Activated B cell treated with CpG ODN at 0.5 μM for 24 hours (primary cell): Measurements from ENCODE around the gene COA1. TPM values are rescaled to one million over a fixed set of nuclear protein-coding genes. Genes with fewer than 3 reads are reported as not detected.
"Not testable (repeated sequence)": the region's sequence is repeated elsewhere in the genome, so short reads cannot be mapped to it uniquely, and the experiment has no call there.

Experiments
- ATAC-seq: fragments of 200-7000 bp; cut with Tn5 transposase; one replicate; pipeline ENCODE4 v1.10.0; 2021; ENCODE audit warnings: low read depth, mild to moderate bottlenecking, moderate library complexity
- CTCF ChIA-PET: fragments of 350-600 bp; sonication (Branson Sonifier 250); formaldehyde crosslinking; loops from one replicate; lab custom pipeline; 2021; ENCODE audit warnings: antibody characterized with exemption; lab: Charles Lee
- POLR2A ChIA-PET: fragments of 350-600 bp; sonication (Branson Sonifier 250); formaldehyde crosslinking; loops from one replicate; lab custom pipeline; 2021; ENCODE audit warnings: antibody characterized with exemption; lab: Charles Lee
- DNase-seq: peaks from one replicate; pipeline ENCODE4 v3.0.0; 2022
- H3K27ac Mint-ChIP-seq: one replicate; pipeline ENCODE4 v1.8.0; 2020; ENCODE audit warnings: mixed read lengths
- H3K27me3 Mint-ChIP-seq: one replicate; pipeline ENCODE4 v1.8.0; 2021; ENCODE audit warnings: mixed read lengths
- H3K36me3 Mint-ChIP-seq: one replicate; pipeline ENCODE4 v1.8.0; 2021; ENCODE audit warnings: low read depth, mixed read lengths
- H3K4me1 Mint-ChIP-seq: one replicate; pipeline ENCODE4 v1.8.0; 2021; ENCODE audit warnings: mixed read lengths
- H3K4me3 Mint-ChIP-seq: one replicate; pipeline ENCODE4 v1.8.0; 2020; ENCODE audit warnings: mild to moderate bottlenecking, mixed read lengths
- H3K9me3 Mint-ChIP-seq: one replicate; pipeline ENCODE4 v1.8.0; 2020; ENCODE audit warnings: mixed read lengths
- CTCF ChIP-seq: fragments of 200-600 bp; IDR thresholded peaks from one replicate; pipeline ENCODE4 v1.8.0; 2022; ENCODE audit warnings: antibody characterized with exemption, mild to moderate bottlenecking
- intact Hi-C: fragments of 100-400 bp; cut with micrococcal nuclease; formaldehyde crosslinking; loops from one replicate; pipeline ENCODE4 v1.15.1; 2024
- total RNA-seq: library from RNA; stranded (reverse); gene quantifications from 2 replicates; pipeline ENCODE4 v1.2.3, GENCODE V29; 2022

Gene COA1
- 49.2 and 56.9 TPM in 2 replicates for total RNA-seq

- ATAC-seq (peak; percentile 92), DNase-seq (peak; percentile 75)
- Mint-ChIP-seq H3K27me3 (no peaks in the 10 kb centered on the region), H3K4me1 (peaks cover 40% of the 10 kb centered on the region), H3K4me3 (peak within 1 kb of the TSS; percentile 95), H3K27ac (peak within 1 kb of the TSS; percentile 88), H3K36me3 (peaks cover 5% of the 10 kb centered on the region), H3K9me3 (no peaks in the 10 kb centered on the region)
- ChIA-PET POLR2A (interaction anchor here (0.7 to 2.3 kb wide), 14 partner anchors 29 to 1846 kb away, joined by 3 to 23 read pairs (median 4); partner anchors contain the start of genes BLVRA, MRPS24 and STK17A), CTCF (interaction anchor here (0.6 to 4.2 kb wide), 6 partner anchors 9 to 147 kb away, joined by 3 to 37 read pairs (median 4); partner anchors contain the start of gene STK17A)
- intact Hi-C loops, result loop anchor here (1.0 to 2.0 kb wide), 6 partner anchors 29 to 797 kb away; partner anchors contain the start of genes BLVRA, MRPL32, PSMA2 and STK17A
- TF ChIP-seq CTCF, result no peak
Measured at GRCh38 chr7:43729214-43729923, at the start of gene COA1. Gene COA1, minus strand, starts transcription at chr7:43729523. Its CDS starts 80,909 bp downstream, at chr7:43648614.

- ATAC-seq, H3K4me1 Mint-ChIP-seq, POLR2A ChIA-PET, intact Hi-C loops, H3K36me3 Mint-ChIP-seq, DNase-seq, H3K4me3 Mint-ChIP-seq, CTCF ChIA-PET, H3K27ac Mint-ChIP-seq, H3K9me3 Mint-ChIP-seq, H3K27me3 Mint-ChIP-seq: not testable (repeated sequence)
Measured at GRCh38 chr7:43778293-43779044, 49.1 kb upstream of the COA1 start.

- CTCF ChIA-PET, H3K4me1 Mint-ChIP-seq, DNase-seq, H3K36me3 Mint-ChIP-seq, H3K4me3 Mint-ChIP-seq, POLR2A ChIA-PET, H3K27ac Mint-ChIP-seq, ATAC-seq, H3K27me3 Mint-ChIP-seq, intact Hi-C loops, H3K9me3 Mint-ChIP-seq: not testable (repeated sequence)
Measured at GRCh38 chr7:43775255-43775654, 45.9 kb upstream of the COA1 start.

GRCh38 chr7:43773268-43773667 is 43.9 kb upstream of the COA1 start:
- H3K27me3 Mint-ChIP-seq, intact Hi-C loops, DNase-seq, H3K27ac Mint-ChIP-seq, H3K4me3 Mint-ChIP-seq, H3K9me3 Mint-ChIP-seq, H3K4me1 Mint-ChIP-seq, CTCF ChIA-PET, POLR2A ChIA-PET, H3K36me3 Mint-ChIP-seq, ATAC-seq: not testable (repeated sequence)

GRCh38 chr7:43771573-43771972 is 42.2 kb upstream of the COA1 start:
- Mint-ChIP-seq H3K27ac (no peak overlapping the region), H3K4me3 (no peak overlapping the region), H3K4me1 (no peaks in the 10 kb centered on the region), H3K27me3 (no peaks in the 10 kb centered on the region), H3K9me3 (peaks cover 2% of the 10 kb centered on the region), H3K36me3 (peaks cover 9% of the 10 kb centered on the region)
- CTCF ChIA-PET, result no interaction called here
- intact Hi-C loops, result no loop called here
- TF ChIP-seq CTCF, result no peak
- no peak for DNase-seq
- POLR2A ChIA-PET, result no interaction called here
- no peak for ATAC-seq

GRCh38 chr7:43771128-43771527 is 41.8 kb upstream of the COA1 start:
- no peaks in the 10 kb centered on the region for H3K27me3 Mint-ChIP-seq
- no peak for TF ChIP-seq CTCF
- H3K4me1 Mint-ChIP-seq, result no peaks in the 10 kb centered on the region
- H3K9me3 Mint-ChIP-seq, result no peaks in the 10 kb centered on the region
- peaks cover 7% of the 10 kb centered on the region for H3K36me3 Mint-ChIP-seq
- no peak overlapping the region for H3K27ac Mint-ChIP-seq
- intact Hi-C loops, result no loop called here
- CTCF ChIA-PET, result no interaction called here
- ATAC-seq, result no peak
- no peak overlapping the region for H3K4me3 Mint-ChIP-seq
- POLR2A ChIA-PET, result no interaction called here
- no peak for DNase-seq
